ENCODE data around the gene NDRG2.
"Not testable (repeated sequence)": the region's sequence is repeated elsewhere in the genome, so short reads cannot be mapped to it uniquely, and the experiment has no call there.

Gene NDRG2

DNA sequence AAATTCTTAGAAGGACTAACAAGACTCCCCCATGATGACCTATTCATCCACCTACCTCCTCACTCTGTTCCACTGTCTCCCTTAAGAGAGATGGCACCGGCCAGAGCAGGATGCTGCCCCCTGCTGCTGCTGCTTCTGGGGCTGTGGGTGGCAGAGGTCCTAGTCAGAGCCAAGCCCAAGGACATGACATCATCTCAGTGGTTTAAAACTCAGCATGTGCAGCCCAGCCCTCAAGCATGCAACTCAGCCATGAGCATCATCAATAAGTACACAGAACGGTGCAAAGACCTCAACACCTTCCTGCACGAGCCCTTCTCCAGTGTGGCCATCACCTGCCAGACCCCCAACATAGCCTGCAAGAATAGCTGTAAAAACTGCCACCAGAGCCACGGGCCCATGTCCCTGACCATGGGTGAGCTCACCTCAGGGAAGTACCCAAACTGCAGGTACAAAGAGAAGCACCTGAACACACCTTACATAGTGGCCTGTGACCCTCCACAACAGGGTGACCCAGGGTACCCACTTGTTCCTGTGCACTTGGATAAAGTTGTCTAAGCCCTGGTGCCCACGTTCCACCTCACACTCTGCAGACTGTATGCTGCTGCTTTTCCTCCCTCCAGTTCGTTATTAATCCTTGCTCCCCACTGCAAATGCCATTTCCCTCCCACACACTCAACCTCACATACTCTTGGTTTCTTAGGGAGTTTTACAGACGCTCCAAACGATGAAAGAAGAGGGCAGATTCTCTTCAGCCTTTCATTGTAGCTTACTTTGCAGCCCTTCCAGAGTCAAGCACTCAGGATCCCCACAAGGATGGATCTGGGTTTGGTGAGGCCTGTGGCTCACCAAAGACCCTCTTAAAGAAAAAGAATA, 33.2 kb upstream of the NDRG2 start, which contains the start of gene RNASE8:
TSS of gene RNASE8 (plus strand) at position 20 of the 873 bp plus-strand sequence. CDS start at position 91, 71 bp downstream.
- no peak for DNase-seq
- intact Hi-C loops (cut with DNase I), result no loop called here

DNA sequence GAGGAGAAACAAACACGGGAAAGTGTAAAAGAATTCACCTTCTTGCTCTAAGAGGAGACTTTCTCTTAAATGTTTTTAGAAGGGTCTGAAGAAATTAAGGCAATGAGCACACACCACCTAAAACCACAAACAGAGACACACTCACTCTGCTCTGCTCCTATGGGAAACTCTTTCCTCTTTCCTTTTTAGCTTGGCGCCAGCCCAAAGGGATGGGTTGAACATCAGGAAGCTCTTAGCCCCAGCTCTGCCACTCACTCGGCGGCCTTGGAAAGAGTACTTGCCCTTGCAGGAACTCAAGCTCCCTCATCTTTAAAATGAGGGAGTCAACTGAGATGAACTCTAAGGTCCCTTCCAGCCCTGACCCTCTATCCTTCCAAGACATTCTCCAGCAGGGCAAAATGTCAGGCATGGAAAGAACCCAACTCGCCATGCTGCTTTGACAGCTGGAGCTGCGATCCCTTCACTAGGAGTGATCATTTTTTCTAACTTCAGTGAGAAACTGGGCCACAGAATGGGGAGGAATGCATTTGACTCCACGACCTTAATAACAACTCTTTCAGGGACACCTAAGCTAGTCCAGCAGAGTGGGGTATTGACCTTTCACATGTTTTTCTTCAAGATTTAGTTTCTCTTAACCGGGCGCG, 31.8 kb upstream of the NDRG2 start:
- intact Hi-C loops (cut with DNase I), result no loop called here
- DNase-seq, result no peak

- intact Hi-C loops (cut with DNase I), result no loop called here
- DNase-seq, result no peak
These were observed 30.7 kb upstream of the NDRG2 start for GRCh38 chr14:21055432-21056117.

GRCh38 chr14:21054768-21055145, 29.9 kb upstream of the NDRG2 start:
- intact Hi-C loops (cut with DNase I), result no loop called here
- no peak for DNase-seq

DNA sequence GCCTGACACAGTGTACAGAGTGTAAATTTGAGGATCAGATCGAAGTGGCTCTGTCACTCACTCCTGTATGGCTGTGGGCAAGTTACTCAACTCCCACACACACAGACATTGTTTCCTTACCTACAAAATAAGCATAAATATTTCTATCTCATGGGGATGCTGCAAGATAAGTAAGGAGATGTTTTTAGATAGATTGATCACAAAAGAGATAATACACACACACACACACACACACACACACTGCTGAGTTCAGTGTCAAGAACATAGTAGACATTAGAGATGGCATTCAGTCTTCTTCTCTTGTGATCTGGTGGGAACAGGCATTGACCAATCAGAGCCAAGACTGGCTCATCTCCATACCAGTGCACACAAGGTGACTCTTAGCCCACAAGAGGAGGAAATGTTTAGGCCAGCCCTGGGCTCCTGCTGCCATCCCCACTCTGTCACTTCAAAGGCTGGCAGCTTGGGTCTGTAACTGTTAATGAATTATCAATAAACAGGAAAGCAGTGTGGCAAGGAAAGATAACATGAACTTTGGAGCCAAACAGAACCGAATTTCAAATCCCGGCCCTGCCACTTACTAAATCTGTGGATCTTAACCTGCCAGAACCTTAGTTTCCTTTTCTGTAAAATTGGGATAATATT, 29.4 kb upstream of the NDRG2 start:
- intact Hi-C loops (cut with DNase I), result no loop called here
- DNase-seq, result no peak

DNA sequence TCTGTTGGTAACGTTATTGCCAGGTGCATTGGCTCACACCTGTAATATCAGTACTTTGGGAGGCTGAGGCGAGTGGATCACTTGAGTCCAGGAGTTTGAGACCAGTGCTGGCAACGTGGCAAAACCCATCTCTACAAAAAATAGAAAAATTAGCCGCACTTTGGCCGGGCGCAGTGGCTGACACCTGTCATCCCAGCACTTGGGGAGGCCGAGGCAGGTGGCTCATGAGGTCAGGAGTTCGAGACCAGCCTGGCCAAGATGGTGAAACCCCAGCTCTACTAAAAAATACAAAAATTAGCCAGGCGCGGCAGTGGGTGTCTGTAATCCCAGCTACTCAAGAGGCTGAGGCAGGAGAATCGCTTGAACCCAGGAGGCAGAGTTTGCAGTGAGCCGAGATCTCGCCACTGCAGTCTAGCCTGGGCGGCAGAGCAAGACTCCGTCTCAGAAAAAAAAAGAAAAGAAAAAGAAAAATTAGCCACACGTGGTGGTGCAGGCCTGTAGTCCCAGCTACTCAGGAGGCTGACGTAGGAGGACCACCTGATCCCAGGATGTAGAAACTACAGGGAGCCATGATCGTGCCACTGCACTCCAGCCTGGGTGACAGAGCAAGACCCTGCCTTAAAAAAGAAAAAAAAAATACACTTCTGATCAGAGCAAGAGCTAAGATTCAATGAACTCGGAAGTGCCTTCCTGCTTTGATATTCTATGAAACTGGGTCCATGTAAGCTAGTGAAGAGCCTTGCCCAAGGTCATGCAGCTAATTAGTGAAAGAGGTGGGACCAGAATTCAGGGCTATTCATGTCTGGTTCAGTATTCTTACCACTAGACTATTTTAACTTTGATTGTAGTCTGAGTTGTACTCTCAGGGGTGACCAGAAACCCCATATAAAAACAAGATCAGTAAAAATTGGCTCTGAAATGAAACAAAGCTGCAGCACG, 28.6 kb upstream of the NDRG2 start:
- intact Hi-C loops (cut with DNase I), result no loop called here
- no peak for DNase-seq

- no peak for DNase-seq
- intact Hi-C loops (cut with DNase I), result no loop called here
These were observed 25.7 kb upstream of the NDRG2 start for GRCh38 chr14:21050597-21050996.

- DNase-seq, result no peak
- intact Hi-C loops (cut with DNase I), result no loop called here
These were observed 24.4 kb upstream of the NDRG2 start for GRCh38 chr14:21049271-21049673.

- DNase-seq, result no peak
- intact Hi-C loops (cut with DNase I), result no loop called here
These were observed 23.8 kb upstream of the NDRG2 start for GRCh38 chr14:21048638-21049037.

DNA sequence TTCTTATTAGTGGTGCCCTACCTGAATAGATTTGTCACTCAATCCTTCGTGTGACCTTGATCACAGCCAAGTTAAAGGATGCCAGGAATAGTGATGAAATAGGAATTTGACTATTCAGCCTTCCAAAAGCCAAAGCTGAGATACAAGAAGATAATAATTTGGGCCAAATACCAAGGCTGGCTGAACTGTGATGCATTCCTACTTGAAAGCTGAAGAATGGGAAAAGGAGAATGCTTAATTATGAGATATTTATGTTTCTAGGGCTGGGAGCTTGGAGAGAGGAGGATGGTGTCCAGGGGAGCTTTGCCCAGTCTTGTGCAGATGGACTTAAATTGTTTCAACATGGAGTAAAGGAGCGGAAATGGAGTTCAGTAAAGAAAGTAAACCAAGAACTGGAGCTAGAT, 22.5 kb upstream of the NDRG2 start:
- intact Hi-C loops (cut with DNase I), result no loop called here
- DNase-seq, result no peak

DNA sequence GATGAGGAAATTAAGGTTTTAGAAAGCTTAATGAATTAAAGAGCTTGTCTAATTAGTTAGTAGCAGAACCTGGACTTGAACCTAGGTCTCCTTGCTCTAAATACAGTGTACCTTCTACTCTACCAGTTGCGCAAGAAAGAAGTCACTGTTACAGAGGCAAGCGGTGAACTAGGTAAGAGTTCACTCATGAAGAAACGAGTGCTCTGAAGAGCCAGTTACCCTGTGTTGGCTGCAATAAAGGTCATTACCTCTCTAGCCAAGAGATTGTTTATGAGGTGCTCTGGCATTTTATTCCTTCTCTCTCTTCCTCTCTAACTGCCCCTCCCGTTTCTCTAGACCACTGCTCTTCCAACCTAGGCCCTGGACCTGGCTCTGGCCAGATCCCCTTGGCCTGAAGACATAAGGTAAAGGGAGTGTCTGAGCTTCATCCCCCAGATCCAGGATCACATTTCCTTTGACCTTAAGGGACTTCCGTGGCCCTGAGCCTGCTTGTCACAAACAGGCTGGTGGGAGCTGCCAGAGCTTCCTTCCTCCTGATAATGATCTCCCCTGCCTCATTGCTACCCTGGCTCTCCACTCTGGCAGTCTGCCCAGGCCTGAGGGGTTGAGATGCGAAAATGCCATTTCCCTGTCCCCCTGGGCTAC, 19.2 kb upstream of the NDRG2 start:
- DNase-seq, result no peak
- intact Hi-C loops (cut with DNase I), result no loop called here

DNA sequence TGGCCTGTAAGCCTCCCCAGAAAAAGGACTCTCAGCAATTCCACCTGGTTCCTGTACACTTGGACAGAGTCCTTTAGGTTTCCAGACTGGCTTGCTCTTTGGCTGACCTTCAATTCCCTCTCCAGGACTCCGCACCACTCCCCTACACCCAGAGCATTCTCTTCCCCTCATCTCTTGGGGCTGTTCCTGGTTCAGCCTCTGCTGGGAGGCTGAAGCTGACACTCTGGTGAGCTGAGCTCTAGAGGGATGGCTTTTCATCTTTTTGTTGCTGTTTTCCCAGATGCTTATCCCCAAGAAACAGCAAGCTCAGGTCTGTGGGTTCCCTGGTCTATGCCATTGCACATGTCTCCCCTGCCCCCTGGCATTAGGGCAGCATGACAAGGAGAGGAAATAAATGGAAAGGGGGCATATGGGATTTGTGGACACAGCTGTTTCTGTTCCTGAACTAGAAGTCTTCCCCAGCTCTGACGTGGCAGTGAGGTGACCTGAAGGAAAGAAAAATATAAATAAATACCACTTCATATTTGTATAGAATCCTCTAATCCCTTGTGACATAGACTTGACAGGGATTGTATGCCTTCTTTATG, 18.6 kb upstream of the NDRG2 start:
- DNase-seq, result no peak
- intact Hi-C loops (cut with DNase I), result no loop called here

- peak in 8 of 10 donors; percentile 29 to 95 (median 64) for DNase-seq
- intact Hi-C loops (cut with DNase I), result no loop called here
These were observed 18.1 kb upstream of the NDRG2 start for GRCh38 chr14:21042918-21043317.

DNA sequence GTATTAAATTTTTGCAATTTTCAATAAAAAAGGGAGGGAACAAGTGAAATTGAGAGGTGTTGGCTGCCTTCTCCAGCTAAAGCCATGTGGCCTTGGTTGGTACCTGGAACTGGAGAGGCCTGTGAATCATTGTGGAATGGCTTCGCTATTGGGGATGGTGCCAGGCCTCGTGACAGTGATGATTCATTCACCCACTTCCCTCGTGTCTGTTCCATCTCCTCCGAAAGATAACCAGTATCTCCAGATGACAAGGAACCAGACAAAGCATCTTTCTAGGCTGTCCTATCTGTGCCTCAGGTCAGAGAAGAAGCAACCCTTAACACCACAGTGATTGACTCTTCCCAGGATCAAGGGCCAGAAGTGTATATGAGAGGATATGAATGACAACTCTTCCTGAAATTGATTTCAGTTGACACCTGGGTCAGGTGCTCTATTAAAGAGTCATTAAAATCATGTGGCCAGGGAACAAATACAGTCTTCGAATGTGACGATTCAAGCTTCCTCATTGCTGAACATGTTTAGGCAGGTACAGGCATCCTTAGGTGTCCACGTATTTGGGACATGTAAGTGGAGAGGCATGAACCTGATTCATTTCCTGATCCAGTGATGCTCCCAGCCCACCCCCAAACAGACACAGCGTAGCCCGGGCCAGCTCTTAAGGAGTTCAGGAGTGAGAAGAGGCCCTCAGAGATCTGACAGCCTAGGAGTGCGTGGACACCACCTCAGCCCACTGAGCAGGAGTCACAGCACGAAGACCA, 17.0 kb upstream of the NDRG2 start, which contains the start of gene RNASE7:
TSS of gene RNASE7 (plus strand) at position 687 of the 758 bp plus-strand sequence. CDS start 631 bp downstream, outside the sequence.
- DNase-seq, result peak in 1 of 10 donors; percentile 86
- intact Hi-C loops (cut with DNase I), result no loop called here

DNA sequence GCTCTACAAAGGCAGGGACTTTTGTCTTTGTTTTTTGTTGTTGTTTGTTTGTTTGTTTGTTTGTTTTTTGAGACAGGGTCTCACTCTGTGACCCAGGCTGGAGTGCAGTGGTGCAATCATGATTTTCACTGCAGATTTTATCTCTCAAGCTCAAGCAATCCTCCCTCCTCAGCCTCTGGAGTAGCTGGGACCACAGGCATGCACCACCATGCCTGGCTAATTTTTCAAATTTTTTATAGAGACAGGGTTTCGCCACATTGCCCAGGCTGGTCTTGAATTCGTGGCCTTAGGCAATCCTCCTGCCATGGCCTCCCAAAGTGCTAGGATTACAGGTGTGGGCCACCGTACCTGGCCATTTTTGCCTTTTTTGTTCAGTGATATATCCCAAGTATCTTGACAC, 16.1 kb upstream of the NDRG2 start:
- DNase-seq, result not testable (repeated sequence)
- intact Hi-C loops (cut with DNase I), result loop anchor here (1.0 kb wide), 1 partner anchor 27 kb away; no protein-coding TSS in a partner anchor

GRCh38 chr14:21040370-21040925, 15.6 kb upstream of the NDRG2 start:
- no peak for DNase-seq
- intact Hi-C loops (cut with DNase I), result loop anchor here (1.0 kb wide), 1 partner anchor 26 kb away; no protein-coding TSS in a partner anchor

DNA sequence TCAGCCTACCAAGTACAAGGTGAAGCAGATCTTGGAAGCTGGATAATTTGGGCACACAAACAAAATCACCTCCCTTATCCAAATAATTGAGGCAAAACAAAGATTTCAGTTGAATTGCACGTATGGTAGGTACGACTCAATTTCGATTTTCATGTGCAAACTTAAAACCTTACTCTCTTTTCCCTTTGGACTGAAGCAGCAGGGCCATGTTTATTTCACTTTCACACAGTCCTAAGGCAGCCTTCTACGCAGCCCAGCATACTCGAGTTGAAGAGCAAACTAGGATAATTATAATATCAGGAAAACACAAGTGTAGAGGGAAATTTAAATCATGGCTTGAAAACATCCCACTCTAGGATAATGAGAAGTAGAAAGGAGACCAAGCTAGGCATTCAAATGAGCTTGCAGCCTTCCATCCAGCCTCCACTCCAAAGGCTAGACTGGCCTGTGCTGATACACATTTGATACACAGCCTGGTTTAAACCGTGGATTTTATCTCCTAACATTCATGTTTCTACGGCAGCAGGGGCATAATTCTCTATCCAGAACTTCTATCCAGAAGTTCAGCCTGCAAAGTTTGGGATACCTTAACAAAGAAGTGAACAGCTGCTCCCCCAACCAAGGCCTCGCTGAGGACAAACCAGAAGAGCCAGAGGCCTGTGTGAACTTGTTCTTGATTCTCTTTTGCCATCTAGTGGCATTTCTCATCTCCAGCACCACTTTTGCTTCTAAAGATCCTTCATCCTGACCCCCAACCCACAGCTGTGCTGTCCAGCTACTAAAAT, 14.9 kb upstream of the NDRG2 start:
- intact Hi-C loops (cut with DNase I), result loop anchor here (1.0 to 5.0 kb wide), 3 partner anchors 25 to 67 kb away; no protein-coding TSS in a partner anchor
- DNase-seq, result peak in 3 of 10 donors; percentile 28 to 86 (median 65)
